Keratinocyte (primary cell): ENCODE results near the gene TMEM201. TPM values are rescaled to one million over a fixed set of nuclear protein-coding genes. Genes with fewer than 3 reads are reported as not detected.

Source experiments
- DNase-seq: peaks from one replicate; pipeline ENCODE4 v3.0.0-alpha.2; 2011; ENCODE audit warnings: low read depth, missing footprints, low spot score
- FAIRE-seq: peaks from 2 replicates; lab custom pipeline; 2011; peaks lifted over from hg19 to GRCh38; lab: Jason Lieb, UNC
- H2AFZ ChIP-seq: 2 replicates; pipeline ENCODE4 v1.6.0; 2012; ENCODE audit warnings: low read length, control low read depth, inconsistent platforms; ENCODE audit not compliant: control insufficient read depth
- H3K27ac ChIP-seq: 2 replicates; pipeline ENCODE4 v1.5.1; 2011; ENCODE audit warnings: low read length; ENCODE audit not compliant: control insufficient read depth, insufficient read depth
- H3K27me3 ChIP-seq: 3 replicates; pipeline ENCODE4 v1.6.0; 2011; ENCODE audit warnings: low read length; ENCODE audit not compliant: control insufficient read depth, insufficient read depth; ENCODE audit errors: extremely low read depth
- H3K36me3 ChIP-seq, 2 experiments: 2 replicates in 1 of 2; 3 replicates in 1 of 2; pipeline ENCODE4 v1.5.1; 2011; ENCODE audit warnings: low read length in 2 of 2, mild to moderate bottlenecking in 1 of 2; ENCODE audit not compliant: control insufficient read depth in 2 of 2, insufficient read depth in 2 of 2; ENCODE audit errors: extremely low read depth in 1 of 2
- H3K4me1 ChIP-seq: 3 replicates; pipeline ENCODE4 v1.5.1; 2011; ENCODE audit warnings: low read length; ENCODE audit not compliant: control insufficient read depth, insufficient read depth; ENCODE audit errors: extremely low read depth
- H3K4me2 ChIP-seq: 3 replicates; pipeline ENCODE4 v1.6.0; 2011; ENCODE audit warnings: low read depth, low read length; ENCODE audit not compliant: control insufficient read depth, insufficient read depth; ENCODE audit errors: extremely low read depth
- H3K4me3 ChIP-seq, 3 experiments: fragments of 200-600 bp in 1 of 3; sonication (generic) in 1 of 3; 2 replicates in 2 of 3; 3 replicates in 1 of 3; pipeline ENCODE4 v1.5.1; 2011 to 2016; ENCODE audit warnings: low read length in 3 of 3, mild to moderate bottlenecking in 3 of 3, control low read depth in 2 of 3, inconsistent platforms in 1 of 3, low read depth in 1 of 3, mixed read lengths in 1 of 3, mixed run types in 1 of 3, moderate library complexity in 1 of 3; ENCODE audit not compliant: control insufficient read depth in 2 of 3, insufficient read depth in 2 of 3; ENCODE audit errors: extremely low read depth in 1 of 3
- H3K79me2 ChIP-seq: 2 replicates; pipeline ENCODE4 v1.6.0; 2012; ENCODE audit warnings: low read length; ENCODE audit not compliant: control insufficient read depth, insufficient read depth
- H3K9ac ChIP-seq: 3 replicates; pipeline ENCODE4 v1.6.0; 2011; ENCODE audit warnings: low read length; ENCODE audit not compliant: control insufficient read depth, insufficient read depth; ENCODE audit errors: extremely low read depth
- H3K9me1 ChIP-seq: 3 replicates; pipeline ENCODE4 v1.6.0; 2011; ENCODE audit warnings: low read length; ENCODE audit not compliant: control insufficient read depth, insufficient read depth; ENCODE audit errors: extremely low read depth
- H3K9me3 ChIP-seq: 2 replicates; pipeline ENCODE4 v1.5.1; 2012; ENCODE audit warnings: low read depth, low read length; ENCODE audit not compliant: control insufficient read depth
- H4K20me1 ChIP-seq: 3 replicates; pipeline ENCODE4 v1.6.0; 2011; ENCODE audit warnings: low read length; ENCODE audit not compliant: control insufficient read depth, insufficient read depth; ENCODE audit errors: extremely low read depth
- EZH2 ChIP-seq: IDR thresholded peaks from one replicate; pipeline ENCODE4 v1.6.1; 2012; ENCODE audit warnings: inconsistent platforms, mild to moderate bottlenecking, low read length, moderate library complexity
- dilution Hi-C: fragments of 300-500 bp; cut with MboI; formaldehyde crosslinking; loops from one replicate; pipeline ENCODE4 v1.7.0; 2020; ENCODE audit warnings: low sequenced_read_pairs; ENCODE audit not compliant: extremely low pct_ligation_motif_present
- polyA plus RNA-seq, 5 experiments: library from polyadenylated mRNA; depleted of rRNA in 3 of 5; stranded (reverse) in 3 of 5; stranded (forward) in 1 of 5; unstranded in 1 of 5; fragments of >200 nt; gene quantifications; 1 replicate in 1 of 5; 2 replicates in 3 of 5; 3 replicates in 1 of 5; pipeline versions ENCODE4 v1.2.1 to v1.2.3, GENCODE V29; 2011 to 2012; ENCODE audit warnings: missing spikeins in 2 of 5, low read depth in 1 of 5, low replicate concordance in 1 of 5
- TF ChIP-seq, protein P1 (sequence below), 3 experiments: IDR thresholded peaks in 1 of 3; conservative IDR thresholded peaks in 1 of 3; optimal IDR thresholded peaks in 1 of 3; 2 replicates in 2 of 3; 3 replicates in 1 of 3; pipeline versions ENCODE3 to v1.5.1; 2011; ENCODE audit warnings: low read length in 3 of 3, mild to moderate bottlenecking in 3 of 3, moderate library complexity in 2 of 3, control low read depth in 1 of 3, inconsistent platforms in 1 of 3; ENCODE audit not compliant: insufficient read depth in 2 of 3; ENCODE audit errors: extremely low read depth in 1 of 3

Gene TMEM201
- polyA plus RNA-seq, 1 donor (not counting 4 experiments of a cell fraction or from before 2014, with no cell fraction given) = 1.5 TPM

DNA sequence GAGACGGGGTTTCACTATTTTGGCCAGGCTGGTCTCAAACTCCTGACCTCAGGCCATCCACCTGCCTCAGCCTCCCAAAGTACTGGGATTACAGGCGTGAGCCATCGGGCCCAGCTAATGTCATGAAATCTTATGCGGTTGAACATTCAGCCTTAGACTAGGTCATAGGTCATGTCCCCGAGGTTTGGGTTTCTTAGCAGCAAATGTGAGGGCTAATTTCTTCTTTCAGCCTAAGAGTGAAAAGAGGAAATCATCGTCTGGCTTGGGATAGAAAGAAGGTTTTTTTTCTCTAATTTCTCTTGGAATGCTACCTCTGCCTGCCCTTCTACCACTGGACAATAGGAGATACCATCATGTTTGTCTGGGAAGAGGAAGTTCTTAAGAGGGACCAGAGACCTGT lies 44.8 kb downstream of the TMEM201 start:
- no peaks in the 10 kb centered on the region for H3K4me1 ChIP-seq
- FAIRE-seq (no peak), DNase-seq (no peak)
- no peak overlapping the region for H3K27ac ChIP-seq
- dilution Hi-C loops = no loop called here
- H2AFZ ChIP-seq = no peak overlapping the region
- no peak overlapping the region for H3K4me3 ChIP-seq
- no peaks in the 10 kb centered on the region for H3K79me2 ChIP-seq
- H3K9ac ChIP-seq = no peak overlapping the region
- H3K9me3 ChIP-seq = no peaks in the 10 kb centered on the region
- H3K4me2 ChIP-seq = no peak overlapping the region
- no peak for TF ChIP-seq EZH2
- TF ChIP-seq, protein P1, sequence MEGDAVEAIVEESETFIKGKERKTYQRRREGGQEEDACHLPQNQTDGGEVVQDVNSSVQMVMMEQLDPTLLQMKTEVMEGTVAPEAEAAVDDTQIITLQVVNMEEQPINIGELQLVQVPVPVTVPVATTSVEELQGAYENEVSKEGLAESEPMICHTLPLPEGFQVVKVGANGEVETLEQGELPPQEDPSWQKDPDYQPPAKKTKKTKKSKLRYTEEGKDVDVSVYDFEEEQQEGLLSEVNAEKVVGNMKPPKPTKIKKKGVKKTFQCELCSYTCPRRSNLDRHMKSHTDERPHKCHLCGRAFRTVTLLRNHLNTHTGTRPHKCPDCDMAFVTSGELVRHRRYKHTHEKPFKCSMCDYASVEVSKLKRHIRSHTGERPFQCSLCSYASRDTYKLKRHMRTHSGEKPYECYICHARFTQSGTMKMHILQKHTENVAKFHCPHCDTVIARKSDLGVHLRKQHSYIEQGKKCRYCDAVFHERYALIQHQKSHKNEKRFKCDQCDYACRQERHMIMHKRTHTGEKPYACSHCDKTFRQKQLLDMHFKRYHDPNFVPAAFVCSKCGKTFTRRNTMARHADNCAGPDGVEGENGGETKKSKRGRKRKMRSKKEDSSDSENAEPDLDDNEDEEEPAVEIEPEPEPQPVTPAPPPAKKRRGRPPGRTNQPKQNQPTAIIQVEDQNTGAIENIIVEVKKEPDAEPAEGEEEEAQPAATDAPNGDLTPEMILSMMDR (optimal IDR thresholded peaks at IDR 0.05 in 1 of 3, IDR thresholded peaks at IDR 0.05 in 1 of 3, conservative IDR thresholded peaks at IDR 0.05 in 1 of 3; ENCODE audit: extremely low read depth in 1 of 3, insufficient read depth in 2 of 3, low read length in 3 of 3) = no peak
- no peaks in the 10 kb centered on the region for H3K9me1 ChIP-seq
- no peaks in the 10 kb centered on the region for H3K36me3 ChIP-seq
- H4K20me1 ChIP-seq = no peaks in the 10 kb centered on the region
- H3K27me3 ChIP-seq = peaks cover 3% of the 10 kb centered on the region

DNA sequence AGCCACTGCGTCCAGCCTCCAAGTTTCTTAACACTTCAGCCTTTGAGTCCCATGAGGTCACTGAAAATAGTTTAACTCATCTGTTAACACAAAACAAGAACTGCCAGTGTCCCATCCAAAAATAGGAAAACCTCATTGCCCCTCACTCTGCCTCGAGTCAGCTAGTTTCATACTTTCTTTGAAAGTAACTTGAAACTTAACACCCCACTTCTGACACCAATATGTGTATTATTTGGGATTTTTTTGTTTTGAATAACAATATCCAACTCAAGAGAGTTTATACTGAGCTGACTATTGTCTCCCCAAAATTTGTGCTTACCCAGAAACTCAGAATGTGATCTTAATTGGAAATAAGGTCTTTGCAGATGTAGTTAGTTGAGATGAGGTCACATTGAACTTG lies 45.9 kb downstream of the TMEM201 start:
- no peaks in the 10 kb centered on the region for H3K36me3 ChIP-seq
- no peak for DNase-seq
- no peaks in the 10 kb centered on the region for H3K4me1 ChIP-seq
- peaks cover 3% of the 10 kb centered on the region for H3K27me3 ChIP-seq
- no peaks in the 10 kb centered on the region for H3K79me2 ChIP-seq
- no peak overlapping the region for H2AFZ ChIP-seq
- no peaks in the 10 kb centered on the region for H3K9me3 ChIP-seq
- dilution Hi-C loops = no loop called here
- no peak overlapping the region for H3K4me2 ChIP-seq
- H3K4me3 ChIP-seq = no peak overlapping the region
- FAIRE-seq = no peak
- no peaks in the 10 kb centered on the region for H4K20me1 ChIP-seq
- H3K27ac ChIP-seq = no peak overlapping the region
- no peak for TF ChIP-seq EZH2
- TF ChIP-seq, protein P1 (optimal IDR thresholded peaks at IDR 0.05 in 1 of 3, IDR thresholded peaks at IDR 0.05 in 1 of 3, conservative IDR thresholded peaks at IDR 0.05 in 1 of 3; ENCODE audit: extremely low read depth in 1 of 3, insufficient read depth in 2 of 3, low read length in 3 of 3) = no peak
- no peak overlapping the region for H3K9ac ChIP-seq
- no peaks in the 10 kb centered on the region for H3K9me1 ChIP-seq
